ENCODE data around the gene MKLN1. TPM values are rescaled to one million over a fixed set of nuclear protein-coding genes. Genes with fewer than 3 reads are reported as not detected.
"Not testable (repeated sequence)": the region's sequence is repeated elsewhere in the genome, so short reads cannot be mapped to it uniquely, and the experiment has no call there.

Gene MKLN1
- polyA plus RNA-seq, 1 of the 3 experiments (the other 2 are of a cell fraction) = 11.0 TPM

GRCh38 chr7:131462059-131462458 is 134.4 kb downstream of the MKLN1 start:
- Histone ChIP-seq H3F3A (replicated peaks; ENCODE audit: insufficient read depth) (peaks cover 17% of the 10 kb centered on the region), H2AFZ (ENCODE audit: low read depth) (no peak overlapping the region), H3K36me3 (replicated peaks in 1 of 2; ENCODE audit: control insufficient read depth in 1 of 2, insufficient read depth in 2 of 2, low read length in 1 of 2) (peaks cover 51 to 90% of the 10 kb centered on the region in 2 experiments), H4K20me1 (ENCODE audit: insufficient read depth) (no peaks in the 10 kb centered on the region), H3K79me2 (ENCODE audit: insufficient read depth) (no peaks in the 10 kb centered on the region), H3K9me3 (no peaks in the 10 kb centered on the region), H3K27ac (ENCODE audit: low read depth in 2 of 2, low read length in 1 of 2) (no peak overlapping the region), H3K27me3 (ENCODE audit: insufficient read depth) (no peaks in the 10 kb centered on the region), H3K4me2 (no peak overlapping the region), H3K9me2 (no peaks in the 10 kb centered on the region), H3K4me3 (ENCODE audit: low read depth in 2 of 2, low read length in 1 of 2) (no peak overlapping the region), H3K4me1 (ENCODE audit: control insufficient read depth in 1 of 2, insufficient read depth in 2 of 2, low read depth in 1 of 2, low read length in 1 of 2) (no peaks in the 10 kb centered on the region), H3K9ac (no peak overlapping the region)
- DNase-seq = no peak
- CTCF ChIA-PET = interaction anchor here (1.3 kb wide), 1 partner anchor 11 kb away, joined by 3 read pairs; no protein-coding TSS in a partner anchor
- no peak for TF ChIP-seq USF1 (IDR thresholded peaks at IDR 0.05; ENCODE audit: borderline replicate concordance, low read depth)
- TF ChIP-seq REST (IDR thresholded peaks at IDR 0.05; ENCODE audit: low read depth, low read length) = no peak
- no peak for TF ChIP-seq GATA2 (CRISPR knock-in tag; IDR thresholded peaks at IDR 0.05)
- TF ChIP-seq TEAD4 (IDR thresholded peaks at IDR 0.05; ENCODE audit: borderline replicate concordance, insufficient read depth) = no peak
- TF ChIP-seq SMC3 (IDR thresholded peaks at IDR 0.05; ENCODE audit: low read depth, low read length) = no peak
- TF ChIP-seq USF2 (IDR thresholded peaks at IDR 0.05; ENCODE audit: borderline replicate concordance, low read depth, low read length) = no peak
- TF ChIP-seq FOSL2 (IDR thresholded peaks at IDR 0.05; ENCODE audit: borderline replicate concordance, low read depth) = no peak
- no peak for TF ChIP-seq FOXM1 (IDR thresholded peaks at IDR 0.05; ENCODE audit: low read depth)
- TF ChIP-seq ELF1 (IDR thresholded peaks at IDR 0.05) = no peak
- TF ChIP-seq JUND (IDR thresholded peaks at IDR 0.05) = no peak
- TF ChIP-seq CHD2 (IDR thresholded peaks at IDR 0.05; ENCODE audit: low read length, partially characterized antibody) = no peak
- no peak for TF ChIP-seq MAX (IDR thresholded peaks at IDR 0.05; ENCODE audit: low read depth)
- TF ChIP-seq MXI1 (IDR thresholded peaks at IDR 0.05; ENCODE audit: low read depth, low read length) = no peak
- TF ChIP-seq EZH2phosphoT487 (IDR thresholded peaks at IDR 0.05; ENCODE audit: borderline replicate concordance, low read depth) = no peak
- TF ChIP-seq IRF3 (IDR thresholded peaks at IDR 0.05; ENCODE audit: low read depth, low read length) = no peak
- TF ChIP-seq TAF1 (IDR thresholded peaks at IDR 0.05; ENCODE audit: borderline replicate concordance, low read depth, low read length) = no peak
- no peak for TF ChIP-seq NFIC (IDR thresholded peaks at IDR 0.05; ENCODE audit: borderline replicate concordance)
- TF ChIP-seq POLR2AphosphoS5 (IDR thresholded peaks at IDR 0.05; ENCODE audit: low read depth, low read length) = no peak
- 94% methylated on average over 3 of the region's 3 CpGs for WGBS (ENCODE audit: low lambda C conversion rate)
- POLR2A ChIA-PET = no interaction called here

GRCh38 chr7:131462715-131463114 is 135.0 kb downstream of the MKLN1 start:
- H3K4me1 ChIP-seq (ENCODE audit: control insufficient read depth in 1 of 2, insufficient read depth in 2 of 2, low read depth in 1 of 2, low read length in 1 of 2); H2AFZ ChIP-seq (ENCODE audit: low read depth); H3K9me3 ChIP-seq; H3K9me2 ChIP-seq; H3K27me3 ChIP-seq (ENCODE audit: insufficient read depth); H3K4me3 ChIP-seq (ENCODE audit: low read depth in 2 of 2, low read length in 1 of 2); DNase-seq; H3K27ac ChIP-seq (ENCODE audit: low read depth in 2 of 2, low read length in 1 of 2); H4K20me1 ChIP-seq (ENCODE audit: insufficient read depth); H3K4me2 ChIP-seq; H3K9ac ChIP-seq; POLR2A ChIA-PET; H3K79me2 ChIP-seq (ENCODE audit: insufficient read depth): not testable (repeated sequence)
- H3K36me3 ChIP-seq (replicated peaks in 1 of 2; ENCODE audit: control insufficient read depth in 1 of 2, insufficient read depth in 2 of 2, low read length in 1 of 2) = peaks cover 58 to 91% of the 10 kb centered on the region in 2 experiments
- CTCF ChIA-PET = interaction anchor here (1.1 kb wide), 1 partner anchor 394 kb away, joined by 4 read pairs; no protein-coding TSS in a partner anchor
- peaks cover 18% of the 10 kb centered on the region for H3F3A ChIP-seq (replicated peaks; ENCODE audit: insufficient read depth)

Data from SK-N-SH (cell line).